Vagina (tissue), 2 donors: ENCODE data around the gene GRIPAP1.

ENCODE experiments used
- CTCF ChIP-seq, 3 experiments: fragments of 450-650 bp in 2 of 3; fragments of 200-600 bp in 1 of 3; sonication (generic) in 1 of 3; IDR thresholded peaks; one replicate each; pipeline ENCODE4 v1.5.1; 2017 to 2019; ENCODE audit warnings: antibody characterized with exemption in 3 of 3, mild to moderate bottlenecking in 2 of 3, moderate library complexity in 2 of 3
- POLR2A ChIP-seq, 2 donors: fragments of 450-650 bp; IDR thresholded peaks; one replicate each; pipeline ENCODE4 v1.6.1; 2017; ENCODE audit warnings: antibody characterized with exemption in 2 of 2, mild to moderate bottlenecking in 2 of 2, moderate library complexity in 2 of 2
- POLR2AphosphoS5 ChIP-seq, 2 donors: sonication (generic); formaldehyde crosslinking; IDR thresholded peaks; one replicate each; pipeline ENCODE4 v1.9.0; 2017; ENCODE audit warnings: antibody characterized with exemption in 2 of 2, mild to moderate bottlenecking in 2 of 2, low read depth in 1 of 2; ENCODE audit not compliant: insufficient read depth in 1 of 2

DNA sequence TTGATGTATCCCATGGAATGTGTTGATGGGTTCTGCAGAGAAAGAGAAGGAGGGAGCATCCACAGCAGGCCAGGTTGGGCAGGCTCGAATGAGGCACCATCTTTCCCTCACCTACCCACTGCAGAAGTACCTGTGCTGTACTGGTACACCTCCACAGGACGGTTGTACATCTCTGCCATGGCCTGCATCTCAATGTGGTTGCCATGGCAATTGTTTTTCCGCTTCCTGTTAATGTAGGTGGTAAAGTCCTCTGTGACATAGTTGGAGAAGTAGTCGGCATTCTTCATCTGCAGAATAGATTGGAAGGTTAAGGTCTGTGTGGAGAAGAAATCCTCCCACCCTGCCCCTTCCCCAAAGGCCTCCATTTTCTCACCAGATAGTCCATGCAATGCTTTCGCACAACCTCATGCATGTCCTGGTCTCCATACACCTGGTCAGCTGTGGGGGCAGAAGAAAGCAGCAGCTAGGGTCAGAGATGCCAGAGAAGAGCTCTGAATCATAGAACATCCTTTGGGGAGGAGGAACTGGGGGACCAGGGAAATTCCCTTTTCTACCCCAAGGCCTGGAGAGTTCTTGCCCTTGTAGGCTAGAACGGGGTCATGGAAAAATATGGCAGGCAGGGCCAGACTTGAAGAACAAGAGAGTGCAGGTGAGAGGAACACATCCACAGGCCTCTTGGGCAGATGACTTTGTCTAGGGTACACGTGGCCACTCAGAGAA is 67.3 kb downstream of the GRIPAP1 start:
- TF ChIP-seq POLR2AphosphoS5 (IDR thresholded peaks at IDR 0.05; ENCODE audit: insufficient read depth in 1 of 2, low read depth in 1 of 2) = no peak
- no peak for TF ChIP-seq CTCF (IDR thresholded peaks at IDR 0.05)
- TF ChIP-seq POLR2A (IDR thresholded peaks at IDR 0.05) = no peak
